ENCODE measurements around the gene C14orf132.
"Not testable (repeated sequence)": the region's sequence is repeated elsewhere in the genome, so short reads cannot be mapped to it uniquely, and the experiment has no call there.

Gene C14orf132

GRCh38 chr14:96038920-96039632 is at the start of gene C14orf132:
TSS of gene C14orf132 (plus strand) at chr14:96039362. CDS start at chr14:96039501, 139 bp downstream.
- DNase-seq, result no peak

GRCh38 chr14:95993768-95994592 is 45.2 kb upstream of the C14orf132 start:
- DNase-seq, result no peak

GRCh38 chr14:95994593-95994928 is 44.6 kb upstream of the C14orf132 start:
- no peak for DNase-seq

- DNase-seq, result peak in 1 of 2 experiments; percentile 3
These were observed 40.5 kb upstream of the C14orf132 start for GRCh38 chr14:95998656-95999055.

GRCh38 chr14:96001866-96002497 is 37.2 kb upstream of the C14orf132 start:
- no peak for DNase-seq

GRCh38 chr14:96002498-96002884 is 36.7 kb upstream of the C14orf132 start:
- no peak for DNase-seq

- DNase-seq, result no peak
These were observed 28.0 kb upstream of the C14orf132 start for GRCh38 chr14:96011131-96011530.

- DNase-seq, result no peak
These were observed 27.6 kb upstream of the C14orf132 start for GRCh38 chr14:96011607-96012006.

- not testable (repeated sequence) for DNase-seq
These were observed 26.4 kb upstream of the C14orf132 start for GRCh38 chr14:96012757-96013156.

GRCh38 chr14:96014176-96014575 is 25.0 kb upstream of the C14orf132 start:
- no peak for DNase-seq

- no peak for DNase-seq
These were observed 22.5 kb upstream of the C14orf132 start for GRCh38 chr14:96016501-96017160.

- no peak for DNase-seq
These were observed 21.3 kb upstream of the C14orf132 start for GRCh38 chr14:96017882-96018281.

GRCh38 chr14:96027431-96028355 is 11.5 kb upstream of the C14orf132 start:
- no peak for DNase-seq

- no peak for DNase-seq
These were observed 10.0 kb upstream of the C14orf132 start for GRCh38 chr14:96029089-96029645.

GRCh38 chr14:96030108-96030760 is 8.9 kb upstream of the C14orf132 start:
- DNase-seq, result no peak

GRCh38 chr14:96031691-96032090 is 7.5 kb upstream of the C14orf132 start:
- no peak for DNase-seq

- no peak for DNase-seq
These were observed 3.7 kb upstream of the C14orf132 start for GRCh38 chr14:96035456-96035855.

- no peak for DNase-seq
These were observed 1.1 kb upstream of the C14orf132 start for GRCh38 chr14:96037891-96038557.

GRCh38 chr14:96038558-96038919 is 623 bp upstream of the C14orf132 start:
- no peak for DNase-seq

GRCh38 chr14:96039633-96040311 is 610 bp downstream of the C14orf132 start:
- DNase-seq, result no peak
